ENCODE data around the gene SRP72. TPM values are rescaled to one million over a fixed set of nuclear protein-coding genes. Genes with fewer than 3 reads are reported as not detected.

The SRP72 gene
- total and polyA plus RNA-seq, 2 of the 4 experiments (the other 2 are of a cell fraction), result 73.8 to 123 TPM

DNA sequence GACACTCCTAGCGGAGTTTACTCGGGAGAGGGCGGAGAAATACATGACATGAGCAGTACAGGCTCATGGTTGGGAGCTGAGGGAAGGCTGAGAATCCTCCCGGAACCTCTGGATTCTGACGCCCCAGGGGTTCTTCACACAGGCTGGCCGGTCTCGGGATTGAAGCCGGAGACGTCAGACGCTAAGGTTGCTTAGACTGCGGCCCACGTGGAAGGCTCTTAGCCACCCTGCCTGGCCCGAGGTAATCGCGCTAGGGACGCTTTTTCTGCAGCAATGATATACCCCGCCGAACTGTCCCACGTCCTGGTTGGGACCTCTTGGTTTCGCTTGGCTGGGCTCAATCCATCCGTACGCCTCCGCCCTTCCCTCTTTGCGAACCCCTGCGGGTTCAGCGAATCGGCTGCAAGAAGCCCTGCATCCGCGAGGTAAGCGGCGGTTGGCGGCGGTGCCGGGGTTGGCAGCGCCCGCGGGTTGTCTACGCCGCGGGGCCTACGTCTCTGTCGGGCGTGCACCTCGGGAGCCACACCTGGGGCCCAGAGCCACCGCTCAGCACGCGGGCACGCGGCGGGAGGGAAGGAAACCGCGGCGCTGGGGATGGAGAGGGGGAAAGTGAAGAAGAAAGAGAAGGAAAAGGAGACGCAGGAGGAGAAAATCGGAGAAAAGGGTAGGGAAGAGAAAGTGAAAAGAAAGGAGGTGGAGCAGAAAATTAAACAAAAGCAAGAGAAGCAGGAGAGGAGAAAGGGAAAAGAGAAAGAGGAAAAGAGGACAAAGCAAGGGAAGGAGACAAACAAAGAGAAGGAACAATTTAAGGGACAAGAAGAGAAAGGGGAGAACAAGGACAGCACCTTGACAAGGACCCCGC lies 38.1 kb downstream of the SRP72 start, which contains the start of gene ARL9:
Gene ARL9 (plus strand): TSS at position 523 of the 862 bp plus-strand sequence. CDS start 72 bp downstream, at position 595.
- dilution Hi-C loops (cut with HindIII; ENCODE audit: low sequenced_read_pairs, unreplicated experiment) (no loop called here), in situ Hi-C loops (cut with MboI; ENCODE audit: low sequenced_read_pairs) (no loop called here), intact Hi-C loops (cut with micrococcal nuclease) (loop anchor here (1.0 to 2.0 kb wide), 2 partner anchors 295 to 331 kb away; no protein-coding TSS in a partner anchor)
- H3K4me2 ChIP-seq (ENCODE audit: low read depth, low read length), result peak within 1 kb of the TSS; percentile 95
- peaks cover 8% of the 10 kb centered on the region for H3K36me3 ChIP-seq (ENCODE audit: control insufficient read depth, insufficient read depth, low read length)
- H4K5ac ChIP-seq (ENCODE audit: low read depth, low read length), result peak within 1 kb of the TSS; percentile 26; the same call in 1 of the 2 replicates
- no peak within 1 kb of the TSS for H4K91ac ChIP-seq (ENCODE audit: insufficient read depth, low read depth, low read length)
- no peak within 1 kb of the TSS for H2AK5ac ChIP-seq (ENCODE audit: low read depth, low read length)
- ATAC-seq (ENCODE audit: low read depth) (peak; percentile 78), DNase-seq (peak; percentile 40)
- no peak within 1 kb of the TSS for H2BK20ac ChIP-seq (ENCODE audit: low read depth, low read length)
- peak within 1 kb of the TSS; percentile 81 for H3K4ac ChIP-seq (ENCODE audit: low read depth, low read length)
- H4K8ac ChIP-seq (ENCODE audit: low read depth in 2 of 2, low read length in 2 of 2), result peak within 1 kb of the TSS in 1 of 2 experiments; percentile 50; a peak in 1 of 4 replicates
- ChIA-PET CTCF (no interaction called here), POLR2A (ENCODE audit: unreplicated experiment) (no interaction called here)
- no peak within 1 kb of the TSS; the same call in 1 of the 2 replicates for H3K18ac ChIP-seq (ENCODE audit: low read depth, low read length)
- H3K56ac ChIP-seq (ENCODE audit: extremely low read depth, insufficient read depth, low read length), result no peak within 1 kb of the TSS
- no peak within 1 kb of the TSS for H2BK5ac ChIP-seq (ENCODE audit: low read depth, low read length, poor library complexity, severe bottlenecking)
- no peak within 1 kb of the TSS for H3K27ac ChIP-seq (ENCODE audit: insufficient read depth, low read length)
- peak within 1 kb of the TSS; percentile 57 for H3K4me3 ChIP-seq (ENCODE audit: insufficient read depth, low read depth, low read length)
- peak within 1 kb of the TSS; percentile 90 for H3K23ac ChIP-seq (ENCODE audit: low read depth, low read length)
- H4K20me1 ChIP-seq (ENCODE audit: insufficient read depth, low read length), result no peaks in the 10 kb centered on the region
- H3K9me1 ChIP-seq (ENCODE audit: insufficient read depth, low read length), result peaks cover 4% of the 10 kb centered on the region; the same call in 1 of the 2 replicates
- H3K79me1 ChIP-seq (ENCODE audit: low read depth in 1 of 2, low read length in 2 of 2), result no peaks in the 10 kb centered on the region
- no peak within 1 kb of the TSS for H2BK120ac ChIP-seq (ENCODE audit: low read depth, low read length)
- no peaks in the 10 kb centered on the region for H3K27me3 ChIP-seq (ENCODE audit: control insufficient read depth, insufficient read depth, low read length)
- 9% methylated on average over 14 of the region's 56 CpGs; no CpG with 5 or more reads in 1 of the 2 experiments for WGBS, 2 experiments (ENCODE audit: extremely low coverage in 2 of 2, insufficient read length in 1 of 2)
- H3K14ac ChIP-seq (replicated peaks; ENCODE audit: low read depth, low read length), result peak within 1 kb of the TSS; percentile 15; the same call in 1 of the 2 replicates
- H2AFZ ChIP-seq (replicated peaks; ENCODE audit: low read length, poor library complexity), result peak within 1 kb of the TSS; percentile 92
- TF ChIP-seq RCOR1 (IDR thresholded peaks at IDR 0.05; ENCODE audit: insufficient replicate concordance, low read length), result no peak
- TF ChIP-seq RAD21 (IDR thresholded peaks at IDR 0.05; ENCODE audit: low read length), result no peak
- TF ChIP-seq POLR2A (IDR thresholded peaks at IDR 0.05; ENCODE audit: low read depth, low read length), result no peak
- no peak for TF ChIP-seq NFE2L2 (IDR thresholded peaks at IDR 0.05; ENCODE audit: low read depth, low read length)
- no peak for TF ChIP-seq FOS (IDR thresholded peaks at IDR 0.05; ENCODE audit: low read depth, low read length)
- TF ChIP-seq, protein P1, sequence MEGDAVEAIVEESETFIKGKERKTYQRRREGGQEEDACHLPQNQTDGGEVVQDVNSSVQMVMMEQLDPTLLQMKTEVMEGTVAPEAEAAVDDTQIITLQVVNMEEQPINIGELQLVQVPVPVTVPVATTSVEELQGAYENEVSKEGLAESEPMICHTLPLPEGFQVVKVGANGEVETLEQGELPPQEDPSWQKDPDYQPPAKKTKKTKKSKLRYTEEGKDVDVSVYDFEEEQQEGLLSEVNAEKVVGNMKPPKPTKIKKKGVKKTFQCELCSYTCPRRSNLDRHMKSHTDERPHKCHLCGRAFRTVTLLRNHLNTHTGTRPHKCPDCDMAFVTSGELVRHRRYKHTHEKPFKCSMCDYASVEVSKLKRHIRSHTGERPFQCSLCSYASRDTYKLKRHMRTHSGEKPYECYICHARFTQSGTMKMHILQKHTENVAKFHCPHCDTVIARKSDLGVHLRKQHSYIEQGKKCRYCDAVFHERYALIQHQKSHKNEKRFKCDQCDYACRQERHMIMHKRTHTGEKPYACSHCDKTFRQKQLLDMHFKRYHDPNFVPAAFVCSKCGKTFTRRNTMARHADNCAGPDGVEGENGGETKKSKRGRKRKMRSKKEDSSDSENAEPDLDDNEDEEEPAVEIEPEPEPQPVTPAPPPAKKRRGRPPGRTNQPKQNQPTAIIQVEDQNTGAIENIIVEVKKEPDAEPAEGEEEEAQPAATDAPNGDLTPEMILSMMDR (conservative IDR thresholded peaks at IDR 0.05; ENCODE audit: low read depth, low read length), result no peak
- no peak for TF ChIP-seq MAFK (IDR thresholded peaks at IDR 0.05; ENCODE audit: low read depth, low read length)
- TF ChIP-seq, protein P2, sequence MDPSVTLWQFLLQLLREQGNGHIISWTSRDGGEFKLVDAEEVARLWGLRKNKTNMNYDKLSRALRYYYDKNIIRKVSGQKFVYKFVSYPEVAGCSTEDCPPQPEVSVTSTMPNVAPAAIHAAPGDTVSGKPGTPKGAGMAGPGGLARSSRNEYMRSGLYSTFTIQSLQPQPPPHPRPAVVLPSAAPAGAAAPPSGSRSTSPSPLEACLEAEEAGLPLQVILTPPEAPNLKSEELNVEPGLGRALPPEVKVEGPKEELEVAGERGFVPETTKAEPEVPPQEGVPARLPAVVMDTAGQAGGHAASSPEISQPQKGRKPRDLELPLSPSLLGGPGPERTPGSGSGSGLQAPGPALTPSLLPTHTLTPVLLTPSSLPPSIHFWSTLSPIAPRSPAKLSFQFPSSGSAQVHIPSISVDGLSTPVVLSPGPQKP (IDR thresholded peaks at IDR 0.05; ENCODE audit: borderline replicate concordance, low read depth, low read length), result no peak
- TF ChIP-seq MXI1 (IDR thresholded peaks at IDR 0.05; ENCODE audit: borderline replicate concordance, low read depth, low read length), result no peak; the same call in none of the 2 replicates
- TF ChIP-seq SMC3 (IDR thresholded peaks at IDR 0.05; ENCODE audit: low read depth, low read length), result no peak
- no peak for TF ChIP-seq CHD1 (IDR thresholded peaks at IDR 0.05; ENCODE audit: low read depth, low read length)
- TF ChIP-seq BHLHE40 (IDR thresholded peaks at IDR 0.05; ENCODE audit: low read depth, low read length), result no peak
- no peaks in the 10 kb centered on the region for H3K9me3 ChIP-seq (ENCODE audit: control insufficient read depth, insufficient read depth, low read length)
- H2AK9ac ChIP-seq (replicated peaks; ENCODE audit: low read depth, low read length, poor library complexity), result peak within 1 kb of the TSS; percentile 89
- peaks cover 3% of the 10 kb centered on the region; the same call in 1 of the 2 replicates for H3K4me1 ChIP-seq (ENCODE audit: control insufficient read depth, insufficient read depth, low read length)
- no peak within 1 kb of the TSS for H2BK15ac ChIP-seq (ENCODE audit: low read depth, low read length)
- H3K9ac ChIP-seq (ENCODE audit: low read depth, low read length), result peak within 1 kb of the TSS; percentile 45
- no TSS peak for BruUV-seq (replicated peaks)

Measured in IMR-90 (cell line).